OCI-LY1 (cell line): Measurements from ENCODE around the gene POLDIP2.
A peak's percentile ranks its signal among the peaks of the same experiment; 100 is the strongest.

Experiments
- H2AFZ ChIP-seq: fragments of 200-600 bp; sonication (generic), shearing (Covaris generic); 2 replicates; pipeline ENCODE4 v1.6.0; 2014; ENCODE audit warnings: antibody characterized with exemption, mild to moderate bottlenecking, low read length
- H3F3A ChIP-seq: fragments of 200-600 bp; sonication (generic), shearing (Covaris generic); 2 replicates; pipeline ENCODE4 v1.6.0; 2014; ENCODE audit warnings: mild to moderate bottlenecking, antibody characterized with exemption, low read length, moderate library complexity; ENCODE audit not compliant: insufficient read depth
- H3K27ac ChIP-seq: fragments of 200-600 bp; sonication (generic); 2 replicates; pipeline ENCODE4 v1.5.1; 2014; ENCODE audit warnings: low read length, mixed run types, mild to moderate bottlenecking, low read depth; ENCODE audit not compliant: poor library complexity, severe bottlenecking
- H3K27me3 ChIP-seq: fragments of 200-600 bp; sonication (generic); 2 replicates; pipeline ENCODE4 v1.6.0; 2014; ENCODE audit warnings: antibody characterized with exemption, mild to moderate bottlenecking, low read length, moderate library complexity; ENCODE audit not compliant: insufficient read depth
- H3K36me3 ChIP-seq: fragments of 200-600 bp; sonication (generic); 2 replicates; pipeline ENCODE4 v1.6.1; 2014; ENCODE audit warnings: mild to moderate bottlenecking, antibody characterized with exemption, low read length, moderate library complexity, mixed read lengths; ENCODE audit not compliant: insufficient read depth
- H3K4me1 ChIP-seq: fragments of 200-600 bp; sonication (generic); 2 replicates; pipeline ENCODE4 v1.5.1; 2014; ENCODE audit warnings: mild to moderate bottlenecking, low read length, moderate library complexity; ENCODE audit not compliant: insufficient read depth, severe bottlenecking
- H3K4me2 ChIP-seq: fragments of 200-600 bp; sonication (generic), shearing (Covaris generic); 2 replicates; pipeline ENCODE4 v1.6.1; 2014; ENCODE audit warnings: low read length
- H3K4me3 ChIP-seq: fragments of 200-600 bp; sonication (generic); 2 replicates; pipeline ENCODE4 v1.5.1; 2014; ENCODE audit warnings: low read length, low read depth, mild to moderate bottlenecking, mixed read lengths; ENCODE audit not compliant: poor library complexity, severe bottlenecking
- H3K79me2 ChIP-seq: fragments of 200-600 bp; shearing (Covaris generic); 2 replicates; pipeline ENCODE4 v1.6.1; 2016; ENCODE audit warnings: mixed run types, low read length, mixed read lengths; ENCODE audit not compliant: insufficient read depth
- H3K9ac ChIP-seq: fragments of 200-600 bp; sonication (generic), shearing (Covaris generic); 2 replicates; pipeline ENCODE4 v1.6.1; 2014; ENCODE audit warnings: mild to moderate bottlenecking, low read length, mixed read lengths
- H3K9me2 ChIP-seq: fragments of 200-600 bp; sonication (generic), shearing (Covaris generic); 2 replicates; pipeline ENCODE4 v1.6.1; 2014; ENCODE audit warnings: low read depth, mild to moderate bottlenecking, low read length, mixed read lengths
- H3K9me3 ChIP-seq: fragments of 200-600 bp; shearing (Covaris generic); 2 replicates; pipeline ENCODE4 v1.6.1; 2014; ENCODE audit warnings: low read length, mixed read lengths
- H4K20me1 ChIP-seq: fragments of 200-600 bp; sonication (generic), shearing (Covaris generic); 2 replicates; pipeline ENCODE4 v1.6.0; 2016; ENCODE audit warnings: mild to moderate bottlenecking, low read length; ENCODE audit not compliant: insufficient read depth
- CTCF ChIP-seq: fragments of 200-600 bp; sonication (generic), shearing (Covaris generic); IDR thresholded peaks from 2 replicates; pipeline ENCODE4 v1.5.1; 2017; ENCODE audit warnings: mild to moderate bottlenecking, antibody characterized with exemption, low read length, moderate library complexity, mixed read lengths
- EZH2 ChIP-seq: fragments of 200-600 bp; sonication (generic), shearing (Covaris generic); IDR thresholded peaks from 2 replicates; pipeline ENCODE4 v1.8.0; 2017; ENCODE audit warnings: borderline replicate concordance, mixed run types, mild to moderate bottlenecking, antibody characterized with exemption, low read length, moderate library complexity, mixed read lengths

Gene POLDIP2

DNA sequence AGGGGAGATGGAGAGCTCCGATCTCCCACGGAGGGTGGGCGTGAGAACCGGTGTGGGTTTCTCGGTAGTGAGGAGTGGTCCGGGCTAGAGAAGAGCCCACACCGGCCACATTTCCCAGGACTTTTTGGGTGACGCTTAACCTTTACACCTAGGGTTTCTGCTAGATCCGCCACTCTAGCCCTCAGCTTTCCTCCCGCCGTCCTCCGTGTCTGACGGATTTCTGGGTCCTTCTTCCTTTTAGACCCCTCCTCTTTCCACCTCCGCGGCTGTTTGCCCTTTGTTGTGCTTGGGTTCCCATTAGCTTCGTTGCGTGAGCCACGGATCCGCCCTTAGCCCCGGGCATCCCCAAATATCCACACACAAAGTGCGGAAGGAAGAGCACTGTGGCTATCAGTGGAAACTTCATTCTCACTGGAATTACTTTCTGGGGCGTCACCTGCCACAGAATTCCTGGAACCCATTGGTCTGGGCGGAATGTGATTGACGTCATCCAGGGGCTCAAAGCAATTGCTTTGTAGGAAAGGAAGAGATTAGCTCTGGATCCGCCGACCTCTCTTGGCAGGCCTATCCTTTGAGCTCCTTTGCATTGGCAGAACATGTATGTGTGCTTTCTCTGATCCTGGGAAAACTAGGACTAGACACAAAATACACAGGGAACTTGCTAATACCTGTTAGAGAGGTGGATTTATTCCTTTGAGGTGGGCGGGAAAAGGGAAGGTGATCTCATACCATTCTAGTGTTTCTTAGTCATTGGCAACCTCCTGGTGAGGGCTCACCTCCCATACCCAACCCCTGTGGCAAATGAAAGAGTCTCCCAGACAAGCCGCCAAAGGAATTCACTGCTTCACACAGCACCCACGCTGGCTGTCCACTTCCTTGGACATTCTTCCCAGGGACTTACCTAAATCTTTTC is 21.1 kb downstream of the POLDIP2 start:
- Histone ChIP-seq H3K4me3 (peak overlapping the region; percentile 84), H3K36me3 (peaks cover 9% of the 10 kb centered on the region; the same call in 1 of the 2 replicates), H3K27ac (no peak overlapping the region), H3K27me3 (no peaks in the 10 kb centered on the region), H3K79me2 (no peaks in the 10 kb centered on the region), H2AFZ (no peak overlapping the region), H3K4me2 (peak overlapping the region; percentile 86), H3K9me3 (no peaks in the 10 kb centered on the region), H4K20me1 (no peaks in the 10 kb centered on the region), H3K9me2 (no peaks in the 10 kb centered on the region), H3K9ac (peak overlapping the region; percentile 77), H3F3A (no peaks in the 10 kb centered on the region), H3K4me1 (peaks cover 26% of the 10 kb centered on the region)
- TF ChIP-seq CTCF, result no peak
- TF ChIP-seq EZH2, result no peak

GRCh38 chr17:28335201-28335958 is 21.9 kb downstream of the POLDIP2 start, which contains the start of the genes IFT20 and TNFAIP1:
TSS of gene IFT20 (minus strand) at chr17:28335472. CDS start at chr17:28331985, 3,487 bp downstream.
TSS of gene TNFAIP1 (plus strand) at chr17:28335761. CDS start at chr17:28339522, 3,761 bp downstream.
- Histone ChIP-seq H3K4me3 (peak within 1 kb of the TSS; percentile 84), H2AFZ (no peak within 1 kb of the TSS), H3K27ac (no peak within 1 kb of the TSS), H3K79me2 (no peaks in the 10 kb centered on the region), H3F3A (no peaks in the 10 kb centered on the region), H3K4me2 (peak within 1 kb of the TSS; percentile 86), H3K9me2 (no peaks in the 10 kb centered on the region), H3K9me3 (no peaks in the 10 kb centered on the region), H4K20me1 (no peaks in the 10 kb centered on the region), H3K9ac (peak within 1 kb of the TSS; percentile 77), H3K36me3 (peaks cover 13% of the 10 kb centered on the region; the same call in 1 of the 2 replicates), H3K27me3 (no peaks in the 10 kb centered on the region), H3K4me1 (peaks cover 26% of the 10 kb centered on the region)
- no peak for TF ChIP-seq CTCF
- TF ChIP-seq EZH2, result no peak

GRCh38 chr17:28334666-28335200 is 22.6 kb downstream of the POLDIP2 start:
- Histone ChIP-seq H3K79me2 (no peaks in the 10 kb centered on the region), H3F3A (no peaks in the 10 kb centered on the region)

More at GRCh38 chr17:28334666-28335200, 22.6 kb downstream of the POLDIP2 start:
- Histone ChIP-seq H2AFZ (no peak overlapping the region), H3K4me2 (peak overlapping the region; percentile 71), H4K20me1 (no peaks in the 10 kb centered on the region), H3K36me3 (peaks cover 13% of the 10 kb centered on the region; the same call in 1 of the 2 replicates), H3K4me1 (peaks cover 26% of the 10 kb centered on the region), H3K27ac (no peak overlapping the region), H3K9ac (peak overlapping the region; percentile 71), H3K27me3 (no peaks in the 10 kb centered on the region), H3K4me3 (peak overlapping the region; percentile 84), H3K9me2 (no peaks in the 10 kb centered on the region), H3K9me3 (no peaks in the 10 kb centered on the region)
- TF ChIP-seq EZH2 (no peak), CTCF (no peak)
